Hepatocyte (in vitro differentiated cells): ENCODE results near the gene PAWR. TPM values are rescaled to one million over a fixed set of nuclear protein-coding genes. Genes with fewer than 3 reads are reported as not detected.
A peak's percentile ranks its signal among the peaks of the same experiment; 100 is the strongest.
"Not testable (repeated sequence)": the region's sequence is repeated elsewhere in the genome, so short reads cannot be mapped to it uniquely, and the experiment has no call there.

ENCODE experiments used
- DNase-seq: peaks from one replicate; pipeline ENCODE4 v3.0.0-alpha.2; 2016; ENCODE audit warnings: low spot score
- H2AFZ ChIP-seq: fragments of 200-600 bp; sonication (generic); 2 replicates; pipeline ENCODE4 v1.6.0; 2016; ENCODE audit warnings: antibody characterized with exemption, mild to moderate bottlenecking
- H3K27ac ChIP-seq: fragments of 200-600 bp; sonication (generic); 2 replicates; pipeline ENCODE4 v1.5.1; 2016; ENCODE audit warnings: mild to moderate bottlenecking
- H3K27me3 ChIP-seq: fragments of 200-600 bp; sonication (generic); 2 replicates; pipeline ENCODE4 v1.6.1; 2016
- H3K36me3 ChIP-seq: fragments of 200-600 bp; sonication (generic); replicated peaks from 2 replicates; pipeline ENCODE4 v1.5.1; 2016; ENCODE audit warnings: low read depth; ENCODE audit not compliant: insufficient read depth
- H3K4me1 ChIP-seq: fragments of 200-600 bp; sonication (generic); 2 replicates; pipeline ENCODE4 v1.5.1; 2016; ENCODE audit warnings: mild to moderate bottlenecking, moderate library complexity; ENCODE audit not compliant: insufficient read depth
- H3K4me2 ChIP-seq: fragments of 200-600 bp; sonication (generic); 2 replicates; pipeline ENCODE4 v1.6.0; 2016
- H3K4me3 ChIP-seq: fragments of 200-600 bp; sonication (generic); 2 replicates; pipeline ENCODE4 v1.5.1; 2016; ENCODE audit warnings: mild to moderate bottlenecking
- H3K79me2 ChIP-seq: fragments of 200-600 bp; sonication (generic); 2 replicates; pipeline ENCODE4 v1.6.0; 2017; ENCODE audit warnings: mild to moderate bottlenecking
- H3K9me2 ChIP-seq: fragments of 200-600 bp; sonication (generic); replicated peaks from 2 replicates; pipeline ENCODE4 v1.6.0; 2017; ENCODE audit warnings: mild to moderate bottlenecking; ENCODE audit not compliant: insufficient read depth
- H3K9me3 ChIP-seq: fragments of 200-600 bp; sonication (generic); 2 replicates; pipeline ENCODE4 v1.5.1; 2016; ENCODE audit warnings: low read depth, mild to moderate bottlenecking
- H4K20me1 ChIP-seq: fragments of 200-600 bp; sonication (generic); 2 replicates; pipeline ENCODE4 v1.6.0; 2016; ENCODE audit warnings: mild to moderate bottlenecking; ENCODE audit not compliant: insufficient read depth, poor library complexity, severe bottlenecking
- EZH2 ChIP-seq: fragments of 200-600 bp; sonication (generic); IDR thresholded peaks from 2 replicates; pipeline ENCODE4 v1.6.1; 2016; ENCODE audit warnings: antibody characterized with exemption, mild to moderate bottlenecking, borderline replicate concordance
- EZH2phosphoT487 ChIP-seq: fragments of 200-600 bp; sonication (generic); IDR thresholded peaks from one replicate; pipeline ENCODE4 v1.6.1; 2018; ENCODE audit warnings: antibody characterized with exemption, mild to moderate bottlenecking, low read depth, moderate library complexity; ENCODE audit not compliant: unreplicated experiment, severe bottlenecking
- WGBS: methylation state at CpG from one replicate; pipeline ENCODE4 v1.1.6; 2016; ENCODE audit warnings: low lambda C conversion rate; ENCODE audit errors: missing lambda C conversion rate; 5-methylcytosine and 5-hydroxymethylcytosine counted together
- polyA plus RNA-seq: library from polyadenylated mRNA; unstranded; fragments of >200 nt; fragmentation: Nextera tagmentation; extraction: Ambion mirVana; gene quantifications from 2 replicates; pipeline ENCODE4 v1.2.1, GENCODE V29; 2016
- total RNA-seq: library from RNA; depleted of rRNA; stranded (reverse); fragments of >200 nt; gene quantifications from 2 replicates; pipeline ENCODE4 v1.2.3, GENCODE V29; 2014
- TF ChIP-seq, protein P1 (sequence below): fragments of 200-600 bp; sonication (generic); IDR thresholded peaks from 2 replicates; pipeline ENCODE4 v1.5.1; 2016; ENCODE audit warnings: antibody characterized with exemption, mild to moderate bottlenecking; ENCODE audit not compliant: poor library complexity

The PAWR gene
- total and polyA plus RNA-seq, 2 experiments from 2014 or later = 40.5 to 54.9 TPM

DNA sequence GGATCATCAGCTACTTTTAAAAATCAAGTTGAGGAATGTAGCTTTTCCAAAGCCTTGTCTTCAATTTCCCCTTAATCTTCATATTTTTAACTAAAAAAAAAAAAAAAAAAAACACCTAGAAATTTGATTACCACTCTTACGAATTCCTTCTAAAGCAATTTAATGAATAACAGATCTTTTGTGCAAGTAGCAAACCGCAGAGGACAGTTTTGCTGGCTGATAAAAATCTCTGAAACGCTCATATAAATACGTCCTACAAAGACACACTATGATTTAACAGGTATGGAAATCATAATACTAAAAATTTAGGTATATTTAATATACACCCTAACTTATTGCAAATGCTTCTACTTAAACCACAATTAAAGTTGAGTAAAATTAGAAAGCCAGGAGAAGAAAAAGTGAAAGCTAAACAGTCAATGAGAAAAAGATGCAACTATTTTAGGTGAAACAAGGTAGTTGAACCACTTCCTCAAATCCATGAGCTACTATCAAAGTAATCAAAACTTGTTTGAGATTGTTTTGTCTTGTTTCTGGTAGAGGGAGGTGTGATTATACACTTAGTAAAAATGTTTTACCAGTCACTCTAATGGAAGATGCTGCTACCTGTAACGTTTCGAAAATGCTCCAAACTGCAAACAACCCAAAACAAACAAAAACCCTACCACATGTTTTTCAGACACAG is 2.2 kb downstream of the PAWR start:
- Histone ChIP-seq H3K79me2 (peaks cover 61% of the 10 kb centered on the region), H2AFZ (no peak overlapping the region)
- no peak for DNase-seq

DNA sequence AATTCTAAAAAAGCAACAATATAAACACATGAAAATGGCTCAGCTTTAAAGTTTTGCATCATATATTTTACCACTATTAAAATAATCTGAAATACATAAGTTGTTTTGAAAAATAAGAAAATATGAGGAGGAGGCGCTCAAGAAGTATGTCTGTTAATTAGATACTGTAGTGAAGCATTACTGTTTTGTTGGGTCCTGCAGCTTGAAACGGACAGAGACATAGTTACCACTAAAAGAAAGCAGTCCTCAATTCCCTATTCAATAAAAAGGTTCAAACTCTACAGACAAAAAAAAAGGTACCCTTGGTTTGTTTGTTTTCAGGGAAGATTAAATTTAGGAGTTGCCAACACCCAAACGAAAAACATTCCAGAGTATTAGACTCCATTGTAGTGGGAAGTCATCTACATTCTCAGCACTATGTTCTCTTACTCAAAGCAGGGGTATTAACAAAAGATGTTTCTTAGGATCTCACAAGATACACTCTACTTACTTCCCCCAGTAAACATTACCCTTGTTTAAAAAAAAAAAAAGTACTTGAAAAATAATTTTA is 3.0 kb downstream of the PAWR start:
- Histone ChIP-seq H2AFZ (no peak overlapping the region), H4K20me1 (no peaks in the 10 kb centered on the region), H3K9me2 (no peaks in the 10 kb centered on the region), H3K4me1 (peaks cover 7% of the 10 kb centered on the region), H3K4me2 (peak overlapping the region; percentile 87), H3K79me2 (peaks cover 69% of the 10 kb centered on the region), H3K27ac (no peak overlapping the region), H3K27me3 (no peaks in the 10 kb centered on the region), H3K4me3 (peak overlapping the region; percentile 82), H3K36me3 (no peaks in the 10 kb centered on the region), H3K9me3 (no peaks in the 10 kb centered on the region)
- no peak for TF ChIP-seq EZH2phosphoT487
- TF ChIP-seq, protein P1, sequence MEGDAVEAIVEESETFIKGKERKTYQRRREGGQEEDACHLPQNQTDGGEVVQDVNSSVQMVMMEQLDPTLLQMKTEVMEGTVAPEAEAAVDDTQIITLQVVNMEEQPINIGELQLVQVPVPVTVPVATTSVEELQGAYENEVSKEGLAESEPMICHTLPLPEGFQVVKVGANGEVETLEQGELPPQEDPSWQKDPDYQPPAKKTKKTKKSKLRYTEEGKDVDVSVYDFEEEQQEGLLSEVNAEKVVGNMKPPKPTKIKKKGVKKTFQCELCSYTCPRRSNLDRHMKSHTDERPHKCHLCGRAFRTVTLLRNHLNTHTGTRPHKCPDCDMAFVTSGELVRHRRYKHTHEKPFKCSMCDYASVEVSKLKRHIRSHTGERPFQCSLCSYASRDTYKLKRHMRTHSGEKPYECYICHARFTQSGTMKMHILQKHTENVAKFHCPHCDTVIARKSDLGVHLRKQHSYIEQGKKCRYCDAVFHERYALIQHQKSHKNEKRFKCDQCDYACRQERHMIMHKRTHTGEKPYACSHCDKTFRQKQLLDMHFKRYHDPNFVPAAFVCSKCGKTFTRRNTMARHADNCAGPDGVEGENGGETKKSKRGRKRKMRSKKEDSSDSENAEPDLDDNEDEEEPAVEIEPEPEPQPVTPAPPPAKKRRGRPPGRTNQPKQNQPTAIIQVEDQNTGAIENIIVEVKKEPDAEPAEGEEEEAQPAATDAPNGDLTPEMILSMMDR = no peak
- no peak for TF ChIP-seq EZH2
- WGBS = 28% methylated on average over 3 of the region's 3 CpGs
- DNase-seq = no peak

More for the DNA sequence above, 2.2 kb downstream of the PAWR start:
- H3K9me2 ChIP-seq = no peaks in the 10 kb centered on the region
- H3K4me3 ChIP-seq = peak overlapping the region; percentile 82
- no peaks in the 10 kb centered on the region for H3K9me3 ChIP-seq
- TF ChIP-seq EZH2 (no peak), EZH2phosphoT487 (no peak)
- TF ChIP-seq, protein P1 = no peak
- peaks cover 11% of the 10 kb centered on the region for H3K4me1 ChIP-seq
- no peaks in the 10 kb centered on the region for H4K20me1 ChIP-seq
- peak overlapping the region; percentile 87 for H3K4me2 ChIP-seq
- 11% methylated on average over 6 of the region's 6 CpGs for WGBS
- H3K27me3 ChIP-seq = no peaks in the 10 kb centered on the region
- H3K36me3 ChIP-seq = no peaks in the 10 kb centered on the region
- H3K27ac ChIP-seq = peak overlapping the region; percentile 97

DNA sequence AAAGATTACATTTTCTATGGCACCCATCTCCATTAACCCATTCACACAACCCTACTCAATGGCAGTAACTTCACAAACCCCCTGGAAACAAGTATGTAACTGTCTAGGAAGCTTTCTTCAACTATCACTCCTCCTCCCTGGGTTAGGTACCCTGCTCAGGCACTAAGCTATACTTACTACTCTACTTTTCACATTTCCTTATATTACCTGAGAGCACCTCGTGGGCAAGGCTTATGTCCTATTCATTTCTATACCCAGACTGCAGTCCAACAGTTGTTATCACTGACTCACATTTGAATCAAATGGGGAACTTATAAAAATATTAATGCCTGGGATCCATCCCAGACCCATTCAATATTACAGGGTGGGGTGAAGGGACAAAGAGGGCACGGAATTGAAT is 4.6 kb downstream of the PAWR start:
- no peaks in the 10 kb centered on the region for H3K36me3 ChIP-seq
- no peak overlapping the region for H2AFZ ChIP-seq
- peaks cover 4% of the 10 kb centered on the region for H3K4me1 ChIP-seq
- peaks cover 85% of the 10 kb centered on the region for H3K79me2 ChIP-seq
- H3K9me2 ChIP-seq = no peaks in the 10 kb centered on the region
- no peaks in the 10 kb centered on the region for H3K9me3 ChIP-seq
- H3K4me3 ChIP-seq = no peak overlapping the region
- H3K27ac ChIP-seq = no peak overlapping the region
- H4K20me1 ChIP-seq = no peaks in the 10 kb centered on the region
- no peak for TF ChIP-seq EZH2
- 90% methylated on average over 2 of the region's 2 CpGs for WGBS
- H3K27me3 ChIP-seq = no peaks in the 10 kb centered on the region
- H3K4me2 ChIP-seq = peak overlapping the region; percentile 87
- no peak for DNase-seq

DNA sequence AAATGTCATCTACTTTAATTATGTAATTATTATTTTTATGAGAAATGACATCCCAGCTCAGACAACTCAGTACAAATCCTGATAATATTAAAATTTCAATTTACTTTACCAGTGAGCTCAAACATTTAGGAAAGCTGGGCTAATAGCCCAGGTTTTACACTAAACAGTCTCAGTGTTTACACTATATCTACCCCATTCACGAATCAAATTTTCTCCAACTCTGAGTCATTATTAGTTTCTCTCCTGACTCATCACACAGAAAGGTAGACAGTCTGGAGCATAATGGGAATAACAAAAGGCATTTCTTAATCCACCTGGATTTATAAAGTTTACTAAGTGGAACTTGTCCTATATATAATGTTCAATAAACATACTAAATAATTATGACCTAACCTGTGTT is 5.7 kb downstream of the PAWR start:
- Histone ChIP-seq H3K9me3 (no peaks in the 10 kb centered on the region), H3K9me2 (no peaks in the 10 kb centered on the region), H3K4me2 (peak overlapping the region; percentile 87), H3K4me1 (peaks cover 4% of the 10 kb centered on the region), H3K36me3 (no peaks in the 10 kb centered on the region), H2AFZ (no peak overlapping the region), H4K20me1 (no peaks in the 10 kb centered on the region), H3K27me3 (no peaks in the 10 kb centered on the region), H3K27ac (no peak overlapping the region), H3K79me2 (peaks cover 94% of the 10 kb centered on the region), H3K4me3 (no peak overlapping the region)
- TF ChIP-seq EZH2phosphoT487 = no peak
- TF ChIP-seq, protein P1 = no peak
- TF ChIP-seq EZH2 = no peak
- WGBS = 13% methylated on average over 1 of the region's 1 CpG
- no peak for DNase-seq

DNA sequence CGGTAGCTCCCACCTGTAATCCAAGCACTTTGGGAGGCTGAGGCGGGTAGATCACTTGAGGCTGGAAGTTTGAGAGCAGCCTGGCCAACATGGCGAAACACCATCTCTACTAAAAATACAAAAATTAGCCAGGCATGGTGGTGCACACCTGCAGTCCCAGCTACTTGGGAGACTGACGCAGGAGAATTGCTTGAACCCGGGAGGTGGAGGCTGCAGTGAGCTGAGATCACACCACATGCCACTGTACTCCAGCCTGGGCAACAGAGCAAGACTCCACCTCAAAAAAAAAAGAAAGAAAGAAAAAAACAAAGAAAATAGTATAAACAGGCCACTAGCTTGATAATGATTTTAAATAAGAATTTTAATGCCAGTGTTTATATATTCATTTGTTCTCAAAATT is 6.4 kb downstream of the PAWR start:
- not testable (repeated sequence) for H3K4me2 ChIP-seq, H3K4me1 ChIP-seq, H3K36me3 ChIP-seq, H4K20me1 ChIP-seq, H3K9me2 ChIP-seq, H3K4me3 ChIP-seq, H3K9me3 ChIP-seq, H3K27ac ChIP-seq, H2AFZ ChIP-seq, H3K27me3 ChIP-seq, DNase-seq
- peaks cover 98% of the 10 kb centered on the region for H3K79me2 ChIP-seq
- WGBS = 97% methylated on average over 5 of the region's 5 CpGs
